Suprapubic skin (tissue), 4 donors: Measurements from ENCODE around the gene PRRX1. TPM values are rescaled to one million over a fixed set of nuclear protein-coding genes. Genes with fewer than 3 reads are reported as not detected.

ENCODE experiments used
- DNase-seq, 2 donors: peaks; one replicate each; pipeline ENCODE4 v3.0.0-alpha.2; 2019; ENCODE audit warnings: low spot score in 2 of 2
- H3K27ac ChIP-seq: fragments of 200-600 bp; sonication (generic); one replicate; pipeline ENCODE4 v1.5.1; 2019
- H3K27me3 ChIP-seq: fragments of 200-600 bp; sonication (generic); one replicate; pipeline ENCODE4 v1.5.1; 2019
- H3K36me3 ChIP-seq: fragments of 200-600 bp; sonication (generic); one replicate; pipeline ENCODE4 v1.5.1; 2019
- H3K4me1 ChIP-seq: fragments of 200-600 bp; sonication (generic); one replicate; pipeline ENCODE4 v1.5.1; 2019
- H3K4me3 ChIP-seq: fragments of 200-600 bp; sonication (generic); one replicate; pipeline ENCODE4 v1.5.1; 2019; ENCODE audit warnings: mild to moderate bottlenecking
- H3K9me3 ChIP-seq: fragments of 200-600 bp; sonication (generic); one replicate; pipeline ENCODE4 v1.5.1; 2019
- EP300 ChIP-seq: sonication (generic); formaldehyde crosslinking; IDR thresholded peaks from one replicate; pipeline ENCODE4 v1.6.1; 2017; ENCODE audit warnings: antibody characterized with exemption
- POLR2A ChIP-seq, 2 donors: fragments of 450-650 bp; IDR thresholded peaks; one replicate each; pipeline ENCODE4 v1.6.1; 2017; ENCODE audit warnings: antibody characterized with exemption in 2 of 2, mild to moderate bottlenecking in 2 of 2, moderate library complexity in 2 of 2
- POLR2AphosphoS5 ChIP-seq, 3 donors: sonication (generic); formaldehyde crosslinking; IDR thresholded peaks; one replicate each; pipeline ENCODE4 v1.6.1; 2017; ENCODE audit warnings: antibody characterized with exemption in 3 of 3
- WGBS: methylation state at CpG from one replicate; pipeline ENCODE4 v1.1.5; 2018; 5-methylcytosine and 5-hydroxymethylcytosine counted together
- total RNA-seq, 4 donors: library from RNA; depleted of rRNA; stranded (reverse); fragments of >200 nt; gene quantifications; one replicate each; pipeline ENCODE4 v1.1.0, GENCODE V29; 2016
- TF ChIP-seq, protein P1 (sequence below), 2 donors: fragments of 200-600 bp in 1 of 2; fragments of 450-650 bp in 1 of 2; sonication (generic) in 1 of 2; IDR thresholded peaks; one replicate each; pipeline ENCODE4 v1.5.1; 2016 to 2019; ENCODE audit warnings: antibody characterized with exemption in 2 of 2, mild to moderate bottlenecking in 1 of 2, moderate library complexity in 1 of 2

Gene PRRX1
- total RNA-seq, 4 donors from 2014 or later: 14.7 to 32.5 (median 23.5) TPM

DNA sequence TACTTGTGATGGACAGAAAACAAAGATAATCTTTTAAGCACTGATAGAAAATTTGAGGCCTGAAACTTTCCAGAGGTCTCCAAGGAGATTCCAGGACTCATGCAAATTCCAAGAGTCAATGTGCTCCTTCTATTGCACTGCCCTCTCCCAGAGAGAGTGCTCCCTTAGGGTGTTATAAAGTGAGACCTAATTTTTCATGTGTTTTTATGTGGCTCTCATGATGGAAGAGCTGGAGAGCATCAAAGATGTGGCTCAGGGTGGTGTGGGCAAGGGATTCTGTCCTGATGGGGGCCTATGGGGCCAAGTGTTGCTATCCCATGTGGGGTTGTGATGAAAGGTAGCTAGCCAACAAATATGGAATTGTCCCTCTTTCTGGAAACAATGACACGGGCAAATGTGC is 101.3 kb downstream of the PRRX1 start:
- TF ChIP-seq POLR2AphosphoS5 (IDR thresholded peaks at IDR 0.05): no peak
- no peak for TF ChIP-seq POLR2A (IDR thresholded peaks at IDR 0.05)
- TF ChIP-seq, protein P1, sequence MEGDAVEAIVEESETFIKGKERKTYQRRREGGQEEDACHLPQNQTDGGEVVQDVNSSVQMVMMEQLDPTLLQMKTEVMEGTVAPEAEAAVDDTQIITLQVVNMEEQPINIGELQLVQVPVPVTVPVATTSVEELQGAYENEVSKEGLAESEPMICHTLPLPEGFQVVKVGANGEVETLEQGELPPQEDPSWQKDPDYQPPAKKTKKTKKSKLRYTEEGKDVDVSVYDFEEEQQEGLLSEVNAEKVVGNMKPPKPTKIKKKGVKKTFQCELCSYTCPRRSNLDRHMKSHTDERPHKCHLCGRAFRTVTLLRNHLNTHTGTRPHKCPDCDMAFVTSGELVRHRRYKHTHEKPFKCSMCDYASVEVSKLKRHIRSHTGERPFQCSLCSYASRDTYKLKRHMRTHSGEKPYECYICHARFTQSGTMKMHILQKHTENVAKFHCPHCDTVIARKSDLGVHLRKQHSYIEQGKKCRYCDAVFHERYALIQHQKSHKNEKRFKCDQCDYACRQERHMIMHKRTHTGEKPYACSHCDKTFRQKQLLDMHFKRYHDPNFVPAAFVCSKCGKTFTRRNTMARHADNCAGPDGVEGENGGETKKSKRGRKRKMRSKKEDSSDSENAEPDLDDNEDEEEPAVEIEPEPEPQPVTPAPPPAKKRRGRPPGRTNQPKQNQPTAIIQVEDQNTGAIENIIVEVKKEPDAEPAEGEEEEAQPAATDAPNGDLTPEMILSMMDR (IDR thresholded peaks at IDR 0.05): no peak
- TF ChIP-seq EP300: no peak
- Histone ChIP-seq H3K4me1 (no peaks in the 10 kb centered on the region), H3K9me3 (no peaks in the 10 kb centered on the region), H3K27ac (no peak overlapping the region), H3K27me3 (no peaks in the 10 kb centered on the region), H3K4me3 (no peak overlapping the region), H3K36me3 (no peaks in the 10 kb centered on the region)
- WGBS: 68% methylated on average over 1 of the region's 1 CpG
- DNase-seq: no peak

DNA sequence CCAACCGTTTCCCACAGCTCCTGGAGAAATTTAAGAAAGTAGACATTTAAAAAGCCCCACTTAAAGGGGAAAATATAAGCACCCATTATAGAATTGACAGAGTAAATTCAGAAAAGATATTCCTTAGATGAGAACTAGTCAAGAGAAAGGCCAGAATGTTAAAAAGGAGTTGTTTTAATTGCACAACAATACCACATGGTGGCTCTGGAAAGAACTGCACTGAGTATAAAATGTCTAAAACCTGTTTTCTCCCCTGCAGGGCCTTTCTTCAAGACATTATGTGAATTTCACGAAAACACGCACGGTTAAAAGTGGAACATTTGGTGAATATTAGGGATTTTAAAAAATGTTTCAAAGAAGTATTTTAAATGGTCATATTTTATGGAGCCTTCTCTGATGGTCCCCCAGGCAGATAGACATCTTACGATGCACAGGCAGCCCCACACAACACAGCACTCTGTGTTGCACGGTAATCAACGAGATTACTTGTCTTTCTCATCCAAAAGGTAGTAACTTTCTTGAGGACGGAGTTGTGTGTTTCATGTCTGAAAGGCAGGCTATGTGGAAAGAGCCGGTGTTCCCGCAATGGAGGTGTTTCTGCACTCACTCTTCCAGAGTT is 101.9 kb downstream of the PRRX1 start:
- H3K9me3 ChIP-seq: no peaks in the 10 kb centered on the region
- WGBS: 61% methylated on average over 10 of the region's 10 CpGs
- DNase-seq: no peak
- H3K36me3 ChIP-seq: no peaks in the 10 kb centered on the region
- TF ChIP-seq POLR2A (IDR thresholded peaks at IDR 0.05) (no peak), POLR2AphosphoS5 (IDR thresholded peaks at IDR 0.05) (no peak), EP300 (no peak)
- TF ChIP-seq, protein P1 (IDR thresholded peaks at IDR 0.05): peak; percentile 15 to 37
- no peaks in the 10 kb centered on the region for H3K27me3 ChIP-seq
- no peaks in the 10 kb centered on the region for H3K4me1 ChIP-seq
- no peak overlapping the region for H3K27ac ChIP-seq
- no peak overlapping the region for H3K4me3 ChIP-seq

DNA sequence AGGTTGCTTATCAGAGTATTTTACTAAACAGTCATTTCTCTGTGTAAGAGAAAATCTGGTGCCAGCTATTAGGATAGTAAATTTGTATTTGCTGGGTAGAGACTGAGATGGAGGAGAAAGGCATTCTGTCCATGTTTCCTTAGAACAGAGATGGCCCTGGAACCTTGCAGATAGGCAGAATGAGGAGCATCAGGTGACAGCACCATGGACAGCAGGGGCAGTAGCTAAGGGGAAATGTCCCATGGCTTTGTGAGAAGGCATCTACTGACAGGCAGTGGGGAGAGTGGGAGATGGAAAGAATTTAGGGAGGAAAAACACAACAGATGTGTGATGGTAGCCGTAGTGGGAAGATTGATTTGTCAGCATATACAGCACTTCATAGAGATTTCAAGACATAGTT is 105.0 kb downstream of the PRRX1 start:
- 92% methylated on average over 1 of the region's 1 CpG for WGBS

DNA sequence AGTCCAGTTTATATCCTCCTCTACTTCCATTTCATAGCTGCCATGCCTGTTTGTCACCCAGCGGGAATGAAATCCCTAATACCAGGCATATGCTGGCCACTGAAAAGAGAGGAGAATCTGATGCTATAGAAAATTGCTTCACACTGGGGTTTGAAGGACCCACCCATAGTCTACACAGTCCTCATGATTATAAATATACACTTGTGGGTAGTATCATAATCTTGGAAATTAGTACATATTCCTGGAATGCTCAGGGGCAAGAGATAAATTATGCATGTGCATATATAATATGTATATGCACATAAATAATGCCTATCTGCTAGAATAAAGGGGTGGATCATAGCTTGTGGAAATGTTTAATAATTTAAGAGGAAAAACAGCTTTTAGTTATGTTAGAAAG is 105.8 kb downstream of the PRRX1 start:
- TF ChIP-seq POLR2AphosphoS5 (IDR thresholded peaks at IDR 0.05): no peak
- no peak for TF ChIP-seq EP300
- no peak for TF ChIP-seq POLR2A (IDR thresholded peaks at IDR 0.05)
- TF ChIP-seq, protein P1 (IDR thresholded peaks at IDR 0.05): no peak
- Histone ChIP-seq H3K4me1 (no peaks in the 10 kb centered on the region), H3K9me3 (no peaks in the 10 kb centered on the region), H3K4me3 (no peak overlapping the region), H3K27me3 (no peaks in the 10 kb centered on the region), H3K27ac (no peak overlapping the region), H3K36me3 (no peaks in the 10 kb centered on the region)
- DNase-seq: no peak
- WGBS: 92% methylated on average over 1 of the region's 1 CpG

More for the DNA sequence above, 105.0 kb downstream of the PRRX1 start:
- no peak for DNase-seq
- H3K36me3 ChIP-seq: no peaks in the 10 kb centered on the region
- no peak overlapping the region for H3K4me3 ChIP-seq
- H3K4me1 ChIP-seq: no peaks in the 10 kb centered on the region
- TF ChIP-seq EP300: no peak
- TF ChIP-seq, protein P1 (IDR thresholded peaks at IDR 0.05): no peak
- no peak for TF ChIP-seq POLR2AphosphoS5 (IDR thresholded peaks at IDR 0.05)
- TF ChIP-seq POLR2A (IDR thresholded peaks at IDR 0.05): no peak
- H3K27me3 ChIP-seq: no peaks in the 10 kb centered on the region
- H3K9me3 ChIP-seq: no peaks in the 10 kb centered on the region
- no peak overlapping the region for H3K27ac ChIP-seq

DNA sequence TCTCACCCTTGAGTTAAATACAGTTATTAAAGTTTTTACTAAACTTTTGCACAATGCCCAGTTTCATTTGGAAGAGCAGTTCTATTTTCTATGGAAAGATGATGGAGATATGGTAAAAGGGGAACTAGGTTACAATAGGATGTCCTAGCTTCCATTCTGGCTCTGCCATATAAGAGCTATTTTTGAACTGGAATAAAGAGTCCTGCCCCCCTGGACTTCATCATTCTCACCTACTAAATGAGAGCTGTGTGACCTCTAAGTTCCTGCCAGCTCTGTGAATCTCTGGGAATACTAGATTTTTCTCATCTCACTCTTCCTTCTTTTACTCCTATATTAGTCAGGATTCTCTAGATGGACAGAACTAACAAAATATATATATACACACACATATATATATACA is 106.3 kb downstream of the PRRX1 start:
- TF ChIP-seq POLR2AphosphoS5 (IDR thresholded peaks at IDR 0.05): no peak
- TF ChIP-seq POLR2A (IDR thresholded peaks at IDR 0.05): no peak
- TF ChIP-seq EP300: no peak
- TF ChIP-seq, protein P1 (IDR thresholded peaks at IDR 0.05): no peak
- Histone ChIP-seq H3K27ac (no peak overlapping the region), H3K4me1 (no peaks in the 10 kb centered on the region), H3K9me3 (no peaks in the 10 kb centered on the region), H3K27me3 (no peaks in the 10 kb centered on the region), H3K4me3 (no peak overlapping the region), H3K36me3 (no peaks in the 10 kb centered on the region)
- no peak for DNase-seq
